Neural crest cell (in vitro differentiated cells): ENCODE measurements around the gene PTPRG. TPM values are rescaled to one million over a fixed set of nuclear protein-coding genes. Genes with fewer than 3 reads are reported as not detected.

Experiments used
- DNase-seq: peaks from one replicate; pipeline ENCODE4 v3.0.0; 2021; ENCODE audit warnings: low read depth, mixed read lengths, low spot score
- H3K27ac Mint-ChIP-seq: one replicate; pipeline ENCODE4 v1.8.0; 2021; ENCODE audit warnings: mild to moderate bottlenecking, mixed read lengths; ENCODE audit not compliant: unreplicated experiment
- H3K27me3 Mint-ChIP-seq: 2 replicates; pipeline ENCODE4 v1.8.0; 2021; ENCODE audit warnings: low read depth, mild to moderate bottlenecking, mixed read lengths
- H3K36me3 Mint-ChIP-seq: 2 replicates; pipeline ENCODE4 v1.8.0; 2021; ENCODE audit warnings: low read depth, mild to moderate bottlenecking, mixed read lengths
- H3K4me1 Mint-ChIP-seq: 2 replicates; pipeline ENCODE4 v1.8.0; 2021; ENCODE audit warnings: mixed read lengths
- H3K4me3 Mint-ChIP-seq: one replicate; pipeline ENCODE4 v1.8.0; 2021; ENCODE audit warnings: mild to moderate bottlenecking, mixed read lengths
- H3K9me3 Mint-ChIP-seq: 2 replicates; pipeline ENCODE4 v1.8.0; 2021; ENCODE audit warnings: mixed read lengths
- total RNA-seq: library from RNA; stranded (reverse); gene quantifications from 2 replicates; pipeline ENCODE4 v1.2.1, GENCODE V29; 2021
- TF ChIP-seq, protein P1 (sequence below): fragments of 200-600 bp; sonication (generic); conservative IDR thresholded peaks from 2 replicates; pipeline ENCODE4 v1.5.0; 2021; ENCODE audit warnings: antibody characterized with exemption, mild to moderate bottlenecking

The PTPRG gene
- total RNA-seq, 1 donor from 2014 or later, result 41.2 TPM

DNA sequence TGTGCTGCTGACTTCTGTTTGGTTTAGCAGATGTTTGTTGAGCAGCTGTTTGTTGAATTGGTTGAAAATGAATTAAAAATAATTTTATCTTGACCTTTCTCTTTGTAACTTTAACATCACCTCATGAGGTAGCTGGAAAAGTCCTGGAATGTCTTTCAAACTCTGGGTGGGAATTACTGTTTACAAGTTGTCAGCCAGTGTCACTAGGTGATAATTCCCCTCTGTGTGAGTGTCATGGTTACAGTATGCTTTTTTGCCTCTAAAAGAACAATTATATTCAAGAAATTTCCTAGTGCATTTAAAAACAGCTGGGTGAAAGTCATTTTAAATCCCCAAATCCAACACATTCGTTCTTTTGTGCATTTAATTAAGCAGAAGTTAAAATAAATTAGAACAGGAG lies 113.2 kb downstream of the PTPRG start:
- no peaks in the 10 kb centered on the region for H3K27me3 Mint-ChIP-seq
- H3K4me3 Mint-ChIP-seq, result no peak overlapping the region
- no peak for DNase-seq
- peaks cover 19% of the 10 kb centered on the region for H3K4me1 Mint-ChIP-seq
- peaks cover 3% of the 10 kb centered on the region for H3K9me3 Mint-ChIP-seq
- TF ChIP-seq, protein P1, sequence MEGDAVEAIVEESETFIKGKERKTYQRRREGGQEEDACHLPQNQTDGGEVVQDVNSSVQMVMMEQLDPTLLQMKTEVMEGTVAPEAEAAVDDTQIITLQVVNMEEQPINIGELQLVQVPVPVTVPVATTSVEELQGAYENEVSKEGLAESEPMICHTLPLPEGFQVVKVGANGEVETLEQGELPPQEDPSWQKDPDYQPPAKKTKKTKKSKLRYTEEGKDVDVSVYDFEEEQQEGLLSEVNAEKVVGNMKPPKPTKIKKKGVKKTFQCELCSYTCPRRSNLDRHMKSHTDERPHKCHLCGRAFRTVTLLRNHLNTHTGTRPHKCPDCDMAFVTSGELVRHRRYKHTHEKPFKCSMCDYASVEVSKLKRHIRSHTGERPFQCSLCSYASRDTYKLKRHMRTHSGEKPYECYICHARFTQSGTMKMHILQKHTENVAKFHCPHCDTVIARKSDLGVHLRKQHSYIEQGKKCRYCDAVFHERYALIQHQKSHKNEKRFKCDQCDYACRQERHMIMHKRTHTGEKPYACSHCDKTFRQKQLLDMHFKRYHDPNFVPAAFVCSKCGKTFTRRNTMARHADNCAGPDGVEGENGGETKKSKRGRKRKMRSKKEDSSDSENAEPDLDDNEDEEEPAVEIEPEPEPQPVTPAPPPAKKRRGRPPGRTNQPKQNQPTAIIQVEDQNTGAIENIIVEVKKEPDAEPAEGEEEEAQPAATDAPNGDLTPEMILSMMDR, result no peak
- peaks cover 9% of the 10 kb centered on the region for H3K36me3 Mint-ChIP-seq
- no peak overlapping the region for H3K27ac Mint-ChIP-seq

DNA sequence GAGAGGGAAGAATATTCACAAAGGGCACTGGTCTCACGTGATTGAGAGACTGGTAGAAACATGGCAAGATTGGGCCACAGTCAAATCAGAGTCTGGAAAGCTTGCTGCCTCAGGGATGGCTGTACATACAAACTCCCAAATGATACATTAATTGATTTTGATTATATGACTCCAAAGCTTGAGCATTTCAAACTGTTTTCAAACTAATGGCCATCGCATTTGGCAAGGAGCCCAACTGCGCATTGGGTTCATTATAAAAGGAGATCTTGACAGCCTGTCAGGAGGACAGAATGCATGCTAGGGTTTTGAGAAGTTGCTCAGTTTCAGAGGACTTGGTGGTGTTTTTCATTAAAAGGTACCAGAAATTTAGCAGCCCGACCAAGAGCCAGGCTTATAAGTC lies 117.7 kb downstream of the PTPRG start:
- peaks cover 3% of the 10 kb centered on the region for H3K36me3 Mint-ChIP-seq
- DNase-seq, result no peak
- no peak overlapping the region for H3K27ac Mint-ChIP-seq
- H3K27me3 Mint-ChIP-seq, result no peaks in the 10 kb centered on the region
- TF ChIP-seq, protein P1, result no peak
- H3K4me1 Mint-ChIP-seq, result peaks cover 49% of the 10 kb centered on the region
- H3K4me3 Mint-ChIP-seq, result no peak overlapping the region
- peaks cover 3% of the 10 kb centered on the region for H3K9me3 Mint-ChIP-seq

- TF ChIP-seq, protein P1, result no peak
- no peaks in the 10 kb centered on the region for H3K27me3 Mint-ChIP-seq
- peaks cover 57% of the 10 kb centered on the region for H3K4me1 Mint-ChIP-seq
- H3K9me3 Mint-ChIP-seq, result peaks cover 3% of the 10 kb centered on the region
- H3K27ac Mint-ChIP-seq, result no peak overlapping the region
- DNase-seq, result no peak
- H3K36me3 Mint-ChIP-seq, result peaks cover 3% of the 10 kb centered on the region
- no peak overlapping the region for H3K4me3 Mint-ChIP-seq
Measured at GRCh38 chr3:61680617-61681016, 119.2 kb downstream of the PTPRG start.

DNA sequence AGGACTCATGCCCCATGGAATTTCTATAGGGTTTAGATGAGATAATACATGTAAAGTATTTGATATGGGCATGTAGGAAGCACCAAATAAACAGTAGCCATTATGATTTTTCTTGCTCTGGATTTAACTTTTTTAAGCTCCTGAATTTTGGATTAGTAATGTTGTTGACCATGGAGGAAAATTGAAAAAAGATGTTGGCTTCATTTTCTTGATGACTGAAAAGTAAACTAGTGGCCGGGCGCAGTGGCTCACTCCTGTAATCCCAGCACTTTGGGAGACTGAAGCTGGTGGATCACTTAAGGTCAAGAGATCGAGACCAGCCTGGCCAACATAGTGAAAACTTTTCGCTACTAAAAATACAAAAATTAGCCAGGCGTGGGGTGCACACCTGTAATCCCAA lies 120.3 kb downstream of the PTPRG start:
- Mint-ChIP-seq H3K4me3 (no peak overlapping the region), H3K36me3 (peaks cover under 1% of the 10 kb centered on the region), H3K4me1 (peaks cover 61% of the 10 kb centered on the region), H3K27ac (no peak overlapping the region), H3K27me3 (no peaks in the 10 kb centered on the region), H3K9me3 (peaks cover under 1% of the 10 kb centered on the region)
- TF ChIP-seq, protein P1, result no peak
- DNase-seq, result no peak

GRCh38 chr3:61682671-61683548 lies 121.5 kb downstream of the PTPRG start:
- DNase-seq, result no peak
- H3K36me3 Mint-ChIP-seq, result no peaks in the 10 kb centered on the region
- no peak overlapping the region for H3K27ac Mint-ChIP-seq
- no peaks in the 10 kb centered on the region for H3K27me3 Mint-ChIP-seq
- TF ChIP-seq, protein P1, result no peak
- H3K9me3 Mint-ChIP-seq, result no peaks in the 10 kb centered on the region
- H3K4me3 Mint-ChIP-seq, result no peak overlapping the region
- peaks cover 64% of the 10 kb centered on the region for H3K4me1 Mint-ChIP-seq
